ENCODE measurements around the gene CPNE1. TPM values are rescaled to one million over a fixed set of nuclear protein-coding genes. Genes with fewer than 3 reads are reported as not detected.

Gene CPNE1
- total RNA-seq, 4 donors from 2014 or later: 37.3 to 60.7 (median 50.1) TPM

- Histone ChIP-seq H3K9me3 (no peaks in the 10 kb centered on the region), H3K36me3 (peaks cover 0 to 50% of the 10 kb centered on the region in 2 donors), H3K4me1 (peaks cover 28 to 46% of the 10 kb centered on the region in 2 donors), H3K27ac (peak overlapping the region; percentile 88 to 97 (median 96)), H3K4me3 (peak overlapping the region; percentile 85 to 95 (median 92)), H3K27me3 (no peaks in the 10 kb centered on the region)
- ATAC-seq (no peak), DNase-seq (no peak)
- intact Hi-C loops (cut with DNase I; ENCODE audit: low total_unique reads): loop anchor here (1.0 to 2.0 kb wide), 3 partner anchors 35 to 255 kb away; partner anchors contain the start of gene SCAND1
- in situ Hi-C loops (cut with MboI; ENCODE audit: low sequenced_read_pairs in 4 of 4): loop anchor here in 1 of 4 donors (25.0 kb wide), 1 partner anchor 187 kb away; no protein-coding TSS in a partner anchor
- TF ChIP-seq POLR2A (IDR thresholded peaks at IDR 0.05): no peak
- TF ChIP-seq, protein P1, sequence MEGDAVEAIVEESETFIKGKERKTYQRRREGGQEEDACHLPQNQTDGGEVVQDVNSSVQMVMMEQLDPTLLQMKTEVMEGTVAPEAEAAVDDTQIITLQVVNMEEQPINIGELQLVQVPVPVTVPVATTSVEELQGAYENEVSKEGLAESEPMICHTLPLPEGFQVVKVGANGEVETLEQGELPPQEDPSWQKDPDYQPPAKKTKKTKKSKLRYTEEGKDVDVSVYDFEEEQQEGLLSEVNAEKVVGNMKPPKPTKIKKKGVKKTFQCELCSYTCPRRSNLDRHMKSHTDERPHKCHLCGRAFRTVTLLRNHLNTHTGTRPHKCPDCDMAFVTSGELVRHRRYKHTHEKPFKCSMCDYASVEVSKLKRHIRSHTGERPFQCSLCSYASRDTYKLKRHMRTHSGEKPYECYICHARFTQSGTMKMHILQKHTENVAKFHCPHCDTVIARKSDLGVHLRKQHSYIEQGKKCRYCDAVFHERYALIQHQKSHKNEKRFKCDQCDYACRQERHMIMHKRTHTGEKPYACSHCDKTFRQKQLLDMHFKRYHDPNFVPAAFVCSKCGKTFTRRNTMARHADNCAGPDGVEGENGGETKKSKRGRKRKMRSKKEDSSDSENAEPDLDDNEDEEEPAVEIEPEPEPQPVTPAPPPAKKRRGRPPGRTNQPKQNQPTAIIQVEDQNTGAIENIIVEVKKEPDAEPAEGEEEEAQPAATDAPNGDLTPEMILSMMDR (IDR thresholded peaks at IDR 0.05 in 4 of 5, conservative IDR thresholded peaks at IDR 0.05 in 1 of 5): no peak
Observed at GRCh38 chr20:35699957-35700624, 35.4 kb upstream of the CPNE1 start.

DNA sequence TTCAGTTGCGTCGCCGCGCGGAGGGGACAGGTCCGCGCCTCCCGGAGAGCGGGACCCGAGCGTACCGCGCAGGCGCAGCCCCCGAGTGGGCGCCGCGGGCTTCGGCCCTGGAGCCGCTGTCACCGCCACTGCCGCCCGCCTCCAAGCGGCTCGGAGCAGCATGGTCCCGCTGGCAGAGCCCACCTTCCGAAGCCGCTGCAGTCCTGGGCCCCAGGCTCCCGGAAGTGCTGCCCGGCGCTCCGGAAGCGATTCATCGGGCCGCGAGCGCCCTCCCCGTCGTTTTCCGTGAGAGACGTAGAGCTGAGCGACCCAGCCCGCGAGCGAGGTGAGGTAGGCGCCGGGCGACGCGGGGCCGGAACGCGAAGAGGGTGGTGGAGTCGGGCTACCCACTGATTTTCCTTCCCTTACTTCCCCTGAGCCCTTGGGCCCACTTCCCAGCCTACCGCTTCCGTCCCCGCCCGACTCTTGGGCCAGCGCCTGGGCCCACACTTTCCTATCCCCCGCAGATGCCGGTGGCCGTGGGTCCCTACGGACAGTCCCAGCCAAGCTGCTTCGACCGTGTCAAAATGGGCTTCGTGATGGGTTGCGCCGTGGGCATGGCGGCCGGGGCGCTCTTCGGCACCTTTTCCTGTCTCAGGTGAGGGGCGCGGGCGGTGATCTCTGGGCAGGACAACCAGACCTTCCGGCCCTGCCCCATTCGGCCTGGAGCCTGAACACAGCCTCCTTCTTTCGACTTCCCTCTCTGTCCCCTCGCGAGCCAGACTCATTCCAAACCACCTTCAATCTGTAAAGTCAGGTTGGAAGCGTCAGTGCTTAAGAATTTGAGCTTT lies 34.6 kb upstream of the CPNE1 start, which contains the start of the genes NFS1 and ROMO1:
NFS1 (minus strand) TSS at position 226 of the 830 bp plus-strand sequence; CDS start at position 162, 64 bp downstream.
ROMO1 (plus strand) TSS at position 279 of the 830 bp plus-strand sequence; CDS start at position 507, 228 bp downstream.
- peak within 1 kb of the TSS; percentile 85 to 95 (median 92) for H3K4me3 ChIP-seq
- H3K4me1 ChIP-seq: peaks cover 28 to 40% of the 10 kb centered on the region in 2 donors
- H3K9me3 ChIP-seq: no peaks in the 10 kb centered on the region
- H3K27me3 ChIP-seq: no peaks in the 10 kb centered on the region
- DNase-seq (peak; percentile 69 to 86), ATAC-seq (peak; percentile 88 to 90)
- H3K36me3 ChIP-seq: peaks cover 0 to 50% of the 10 kb centered on the region in 2 donors
- TF ChIP-seq, protein P1 (IDR thresholded peaks at IDR 0.05 in 4 of 5, conservative IDR thresholded peaks at IDR 0.05 in 1 of 5): peak; percentile 5 to 35 (median 25)
- peak; percentile 60 to 84 for TF ChIP-seq POLR2A (IDR thresholded peaks at IDR 0.05)
- H3K27ac ChIP-seq: peak within 1 kb of the TSS; percentile 88 to 97 (median 96)
- in situ Hi-C loops (cut with MboI; ENCODE audit: low sequenced_read_pairs in 4 of 4) (no loop called here), intact Hi-C loops (cut with DNase I; ENCODE audit: low total_unique reads) (loop anchor here (1.0 kb wide), 2 partner anchors 34 to 98 kb away; no protein-coding TSS in a partner anchor)

DNA sequence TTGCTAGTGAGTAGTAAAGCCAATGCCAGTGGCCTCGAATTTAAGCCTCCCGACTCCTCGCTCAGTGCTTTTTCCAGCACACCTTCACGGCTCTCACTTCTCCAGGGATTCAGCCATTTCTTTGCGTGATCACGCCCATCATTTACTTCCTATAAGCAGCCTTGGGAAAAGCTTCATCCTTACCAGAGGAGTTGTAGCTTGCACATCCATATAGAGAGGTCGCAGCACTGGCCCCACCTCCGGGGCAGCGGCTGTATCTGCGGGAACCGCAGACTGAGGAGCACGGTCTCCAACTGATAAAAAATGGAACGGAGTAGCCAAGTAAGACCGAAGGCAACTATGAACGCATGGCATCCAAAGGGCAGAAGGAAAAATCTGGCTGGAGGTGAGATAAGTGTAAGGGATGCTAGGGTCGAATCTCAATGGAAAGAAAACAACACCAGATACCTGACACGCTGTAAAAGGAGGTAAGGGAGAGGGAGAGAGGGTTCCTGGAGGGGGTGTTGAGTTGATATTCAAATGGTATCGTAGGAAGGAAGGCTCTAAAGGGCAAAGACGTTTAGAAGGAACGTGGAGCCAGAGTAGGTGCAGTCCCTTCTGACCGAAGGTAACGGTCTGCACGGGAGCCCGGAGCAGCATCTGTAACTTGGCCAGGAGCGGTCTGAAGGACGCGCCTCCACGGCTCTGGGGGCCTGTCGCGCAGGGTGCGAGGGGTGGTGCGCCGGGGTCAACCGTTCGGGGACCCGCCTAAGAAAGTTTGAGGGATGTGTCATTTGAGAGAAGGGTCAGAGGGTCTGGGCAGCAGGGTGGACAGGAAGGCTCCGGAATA lies 33.8 kb upstream of the CPNE1 start:
- H3K4me3 ChIP-seq: peak overlapping the region; percentile 85 to 95 (median 92)
- intact Hi-C loops (cut with DNase I; ENCODE audit: low total_unique reads): loop anchor here (1.0 kb wide), 3 partner anchors 33 to 186 kb away; no protein-coding TSS in a partner anchor
- H3K4me1 ChIP-seq: peaks cover 28 to 39% of the 10 kb centered on the region in 2 donors
- in situ Hi-C loops (cut with MboI; ENCODE audit: low sequenced_read_pairs in 4 of 4): no loop called here
- H3K9me3 ChIP-seq: no peaks in the 10 kb centered on the region
- DNase-seq: peak in 1 of 2 donors; percentile 36
- peak overlapping the region; percentile 88 to 97 (median 96) for H3K27ac ChIP-seq
- ATAC-seq: peak; percentile 43 to 44
- TF ChIP-seq, protein P1 (IDR thresholded peaks at IDR 0.05 in 4 of 5, conservative IDR thresholded peaks at IDR 0.05 in 1 of 5): no peak
- TF ChIP-seq POLR2A (IDR thresholded peaks at IDR 0.05): no peak
- H3K27me3 ChIP-seq: no peaks in the 10 kb centered on the region
- H3K36me3 ChIP-seq: peaks cover 0 to 50% of the 10 kb centered on the region in 2 donors
